ENCODE results near the gene ITGA2. TPM values are rescaled to one million over a fixed set of nuclear protein-coding genes. Genes with fewer than 3 reads are reported as not detected.

Gene ITGA2
- total RNA-seq, 1 experiment from 2014 or later, result 0.69 TPM

GRCh38 chr5:53092242-53092641, 103.1 kb downstream of the ITGA2 start:
- intact Hi-C loops (cut with micrococcal nuclease; ENCODE audit: unreplicated experiment), result no loop called here
- peaks cover 2% of the 10 kb centered on the region for H3K36me3 ChIP-seq (ENCODE audit: insufficient read depth, low read length, poor library complexity, severe bottlenecking)

GRCh38 chr5:53095217-53095616, 106.1 kb downstream of the ITGA2 start:
- Histone ChIP-seq H3K9me3 (ENCODE audit: low read depth, low read length, poor library complexity, severe bottlenecking) (no peaks in the 10 kb centered on the region), H3K4me1 (ENCODE audit: insufficient read depth, low read length, poor library complexity, severe bottlenecking) (no peaks in the 10 kb centered on the region), H3K27me3 (replicated peaks; ENCODE audit: insufficient read depth, low read depth, low read length, poor library complexity) (no peaks in the 10 kb centered on the region), H3K36me3 (ENCODE audit: insufficient read depth, low read length, poor library complexity, severe bottlenecking) (peaks cover 12% of the 10 kb centered on the region), H3K4me3 (ENCODE audit: low read depth, low read length, poor library complexity, severe bottlenecking) (no peak overlapping the region), H3K27ac (ENCODE audit: low read depth, low read length, poor library complexity, severe bottlenecking) (no peak overlapping the region)
- intact Hi-C loops (cut with micrococcal nuclease; ENCODE audit: unreplicated experiment), result no loop called here
- no peak for TF ChIP-seq CTCF (conservative IDR thresholded peaks at IDR 0.05; ENCODE audit: low read depth, low read length)
- TF ChIP-seq EZH2 (IDR thresholded peaks at IDR 0.05; ENCODE audit: borderline replicate concordance, low read depth, low read length, poor library complexity, severe bottlenecking), result no peak
- no peak for DNase-seq (ENCODE audit: low spot score)
- POLR2A ChIA-PET (ENCODE audit: low non-redundant PET), result no interaction called here
- BruUV-seq (replicated peaks), result no TSS peak
- CTCF ChIA-PET, result interaction anchor here (1.2 kb wide), 1 partner anchor 147 kb away, joined by 3 read pairs; no protein-coding TSS in a partner anchor

More at GRCh38 chr5:53092242-53092641, 103.1 kb downstream of the ITGA2 start:
- Histone ChIP-seq H3K9me3 (ENCODE audit: low read depth, low read length, poor library complexity, severe bottlenecking) (no peaks in the 10 kb centered on the region), H3K4me3 (ENCODE audit: low read depth, low read length, poor library complexity, severe bottlenecking) (no peak overlapping the region), H3K27ac (ENCODE audit: low read depth, low read length, poor library complexity, severe bottlenecking) (no peak overlapping the region), H3K27me3 (replicated peaks; ENCODE audit: insufficient read depth, low read depth, low read length, poor library complexity) (no peaks in the 10 kb centered on the region), H3K4me1 (ENCODE audit: insufficient read depth, low read length, poor library complexity, severe bottlenecking) (no peaks in the 10 kb centered on the region)
- BruUV-seq (replicated peaks), result no TSS peak
- POLR2A ChIA-PET (ENCODE audit: low non-redundant PET), result no interaction called here
- CTCF ChIA-PET, result interaction anchor here (1.7 kb wide), 1 partner anchor 144 kb away, joined by 6 read pairs; no protein-coding TSS in a partner anchor
- no peak for TF ChIP-seq CTCF (conservative IDR thresholded peaks at IDR 0.05; ENCODE audit: low read depth, low read length)
- TF ChIP-seq EZH2 (IDR thresholded peaks at IDR 0.05; ENCODE audit: borderline replicate concordance, low read depth, low read length, poor library complexity, severe bottlenecking), result no peak
- no peak for DNase-seq (ENCODE audit: low spot score)

- TF ChIP-seq EZH2 (IDR thresholded peaks at IDR 0.05; ENCODE audit: borderline replicate concordance, low read depth, low read length, poor library complexity, severe bottlenecking) (no peak), CTCF (conservative IDR thresholded peaks at IDR 0.05; ENCODE audit: low read depth, low read length) (peak; percentile 86)
- DNase-seq (ENCODE audit: low spot score), result peak; percentile 72
- H3K4me3 ChIP-seq (ENCODE audit: low read depth, low read length, poor library complexity, severe bottlenecking), result no peak overlapping the region
- CTCF ChIA-PET, result interaction anchor here (1.2 kb wide), 1 partner anchor 148 kb away, joined by 3 read pairs; no protein-coding TSS in a partner anchor
- peaks cover 17% of the 10 kb centered on the region for H3K36me3 ChIP-seq (ENCODE audit: insufficient read depth, low read length, poor library complexity, severe bottlenecking)
- H3K27ac ChIP-seq (ENCODE audit: low read depth, low read length, poor library complexity, severe bottlenecking), result no peak overlapping the region
- POLR2A ChIA-PET (ENCODE audit: low non-redundant PET), result no interaction called here
- H3K9me3 ChIP-seq (ENCODE audit: low read depth, low read length, poor library complexity, severe bottlenecking), result no peaks in the 10 kb centered on the region
- BruUV-seq (replicated peaks), result no TSS peak
- intact Hi-C loops (cut with micrococcal nuclease; ENCODE audit: unreplicated experiment), result loop anchor here (1.0 kb wide), 1 partner anchor 148 kb away; no protein-coding TSS in a partner anchor
- H3K27me3 ChIP-seq (replicated peaks; ENCODE audit: insufficient read depth, low read depth, low read length, poor library complexity), result no peaks in the 10 kb centered on the region
- H3K4me1 ChIP-seq (ENCODE audit: insufficient read depth, low read length, poor library complexity, severe bottlenecking), result no peaks in the 10 kb centered on the region
These were observed 106.9 kb downstream of the ITGA2 start for GRCh38 chr5:53095931-53096525.
